GM18909 (cell line): Measurements from ENCODE around the gene SMG6.

Experiments
- ATAC-seq: cut with Tn5 transposase; IDR thresholded peaks from one replicate; pipeline ENCODE4 v1.9.1; 2021; ENCODE audit warnings: mild to moderate bottlenecking; ENCODE audit not compliant: unreplicated experiment, poor library complexity

Gene SMG6

DNA sequence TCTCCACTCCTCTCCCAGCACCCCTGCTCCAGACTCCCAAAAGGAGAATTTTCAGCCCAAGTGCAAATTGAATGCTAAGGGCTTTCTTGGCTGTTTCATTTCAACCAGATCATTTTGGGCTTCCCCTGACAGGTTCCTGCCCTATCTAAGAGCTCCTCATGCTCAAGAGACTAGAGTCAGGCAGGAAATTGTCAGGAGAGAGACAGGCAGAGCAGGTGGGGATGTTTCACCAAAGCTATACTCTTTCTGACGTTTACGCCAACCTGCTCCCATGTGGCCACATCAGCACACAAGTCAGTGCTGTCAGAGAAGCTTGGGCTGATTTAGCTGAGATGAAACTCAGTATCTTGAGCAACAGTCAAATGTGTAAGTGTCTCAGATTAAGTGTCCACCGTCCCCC is 217.3 kb downstream of the SMG6 start:
- no peak for ATAC-seq

DNA sequence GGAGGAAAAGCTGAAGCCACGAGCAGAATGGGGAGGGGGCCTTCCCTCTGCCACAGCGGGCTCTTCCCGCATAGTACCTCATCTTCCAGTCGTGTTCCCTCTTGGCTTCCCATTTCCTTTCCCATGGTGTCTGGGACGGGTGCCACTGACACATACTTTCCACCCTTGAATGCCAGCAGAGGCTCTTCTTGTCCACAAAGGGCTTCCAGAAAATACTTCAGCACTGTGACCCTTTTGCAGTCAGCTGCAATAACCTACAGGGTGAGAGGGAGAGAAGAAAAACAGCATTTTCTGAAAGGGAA is 218.0 kb downstream of the SMG6 start:
- no peak for ATAC-seq

DNA sequence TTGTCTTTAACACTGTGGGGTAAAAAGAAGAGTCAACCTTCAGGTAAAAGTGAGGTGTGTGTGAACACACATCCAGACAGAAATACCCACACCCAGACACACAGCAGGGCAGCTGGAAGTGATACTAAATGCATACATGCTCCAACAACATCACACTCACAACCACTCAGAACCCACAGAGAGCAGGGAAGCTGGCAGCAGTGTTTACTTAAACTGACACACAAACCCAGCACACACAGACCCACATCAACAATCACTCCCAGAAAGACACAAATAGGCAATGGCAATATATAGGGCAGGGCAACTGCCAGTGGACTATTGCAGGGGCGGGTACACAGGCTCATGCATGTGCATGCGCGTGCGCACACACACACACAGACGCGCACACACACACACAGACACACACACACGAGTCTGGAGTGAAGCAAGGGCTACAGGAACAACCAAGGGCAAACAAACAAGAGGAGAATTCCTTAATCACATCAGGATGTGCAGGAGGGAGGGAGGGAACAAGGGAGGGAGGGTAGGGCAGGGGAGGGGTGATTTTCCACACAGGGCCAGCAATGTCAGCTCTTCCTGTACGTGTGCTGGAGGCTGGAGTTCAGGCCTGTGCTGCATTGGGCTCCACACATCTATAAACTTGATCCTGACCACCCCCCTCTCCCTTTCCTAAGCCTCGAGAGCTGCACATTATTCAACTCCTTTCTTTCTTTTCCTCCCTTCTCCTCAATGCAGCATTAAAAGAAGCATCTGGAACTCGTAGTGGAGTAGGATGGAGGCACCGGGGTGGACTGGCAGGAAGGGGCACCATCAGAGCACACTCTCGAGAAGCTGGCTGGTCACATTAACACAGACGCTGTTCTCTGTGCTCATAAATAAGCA is 218.6 kb downstream of the SMG6 start:
- no peak for ATAC-seq

DNA sequence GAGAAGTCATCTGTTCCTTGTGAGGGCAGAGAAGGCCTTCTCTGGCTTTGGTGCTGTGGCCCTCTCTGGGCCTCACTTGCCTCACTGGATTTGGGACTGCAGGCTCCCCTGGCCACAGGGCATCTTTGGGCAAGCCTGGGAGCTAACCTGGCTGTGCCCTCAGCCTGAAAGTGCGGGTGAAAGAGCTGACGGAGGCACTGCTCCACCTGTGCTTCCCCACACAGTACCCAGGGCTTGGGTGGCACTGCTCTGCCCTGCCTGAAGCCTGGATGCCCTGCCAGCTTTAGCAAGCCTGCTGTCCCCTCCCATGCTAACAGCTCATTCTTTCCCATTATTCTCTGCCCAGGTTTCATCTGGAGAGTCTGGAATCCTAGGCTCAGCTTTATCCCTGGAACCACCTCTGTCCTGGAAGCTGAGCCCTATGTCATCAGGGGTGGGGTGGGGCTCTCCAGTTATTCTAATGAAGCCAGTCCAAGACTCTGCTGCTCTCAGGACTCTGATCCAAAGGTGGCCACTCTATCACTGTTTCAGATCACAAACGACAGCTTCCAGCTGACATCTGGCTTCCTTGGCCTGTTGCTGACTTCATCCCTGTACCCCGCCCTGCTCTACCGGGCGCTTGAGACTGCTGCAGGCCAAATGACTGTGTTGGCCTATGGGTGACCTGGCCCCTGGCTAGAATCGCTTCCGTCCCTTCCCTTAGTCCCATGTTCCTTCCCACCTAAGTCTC is 219.4 kb downstream of the SMG6 start:
- peak; percentile 11 for ATAC-seq

DNA sequence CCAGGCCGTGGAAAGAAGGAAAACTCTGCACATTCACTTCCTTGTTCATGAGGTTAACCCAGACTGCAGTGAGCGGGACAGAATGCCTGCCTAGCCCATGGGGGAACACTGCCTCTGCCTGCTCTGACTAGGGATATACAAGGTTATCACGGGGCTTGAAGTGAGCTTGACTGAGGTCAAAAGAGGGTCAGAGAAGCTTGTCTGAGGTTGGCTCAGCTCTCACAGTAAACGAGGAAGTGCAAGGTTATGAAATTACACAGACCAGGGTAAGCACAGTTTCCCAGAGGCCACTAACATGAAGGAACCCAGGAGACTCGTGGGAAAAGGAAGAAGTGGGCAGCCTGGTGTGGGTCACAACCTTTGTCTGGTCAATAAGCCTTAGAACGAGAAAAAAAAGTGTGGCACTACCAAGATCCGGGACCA is 220.0 kb downstream of the SMG6 start:
- ATAC-seq = peak; percentile 51

DNA sequence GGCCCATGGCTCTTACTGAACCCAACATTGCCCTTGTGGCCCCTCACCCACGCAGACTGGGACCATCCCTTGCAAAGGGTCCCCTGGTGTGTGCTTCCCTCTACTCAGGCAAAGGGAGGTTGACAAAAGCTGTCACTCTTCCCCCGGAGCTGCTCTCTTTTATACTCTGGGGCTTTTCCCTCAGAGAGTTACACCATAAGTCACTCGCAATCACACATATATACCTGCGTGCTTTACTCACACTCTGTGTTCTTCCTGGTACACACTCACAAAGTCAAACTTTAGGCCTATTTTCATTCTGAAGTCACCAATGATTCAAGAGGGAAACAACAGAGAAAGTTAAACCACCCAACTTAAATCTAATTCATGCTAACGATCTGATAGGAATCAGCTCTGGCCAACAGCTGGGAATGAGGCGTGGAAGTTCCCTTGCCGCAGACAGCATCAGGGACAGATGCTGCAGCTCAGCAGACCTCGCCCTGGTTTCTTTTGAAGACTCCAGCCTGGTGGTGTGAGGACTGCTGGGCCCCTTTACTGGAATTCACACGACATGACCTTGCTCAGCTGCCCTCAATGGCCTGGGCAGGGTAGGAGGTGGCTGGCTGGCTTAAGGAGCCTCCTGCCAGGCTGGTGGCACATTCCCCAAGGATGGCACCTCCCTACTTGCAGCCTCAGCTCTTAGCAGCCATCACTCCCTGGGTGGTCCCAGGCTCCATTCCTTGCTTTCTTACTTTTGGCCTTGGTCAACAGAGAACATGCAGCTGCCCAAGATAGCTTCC is 221.4 kb downstream of the SMG6 start:
- ATAC-seq = no peak

DNA sequence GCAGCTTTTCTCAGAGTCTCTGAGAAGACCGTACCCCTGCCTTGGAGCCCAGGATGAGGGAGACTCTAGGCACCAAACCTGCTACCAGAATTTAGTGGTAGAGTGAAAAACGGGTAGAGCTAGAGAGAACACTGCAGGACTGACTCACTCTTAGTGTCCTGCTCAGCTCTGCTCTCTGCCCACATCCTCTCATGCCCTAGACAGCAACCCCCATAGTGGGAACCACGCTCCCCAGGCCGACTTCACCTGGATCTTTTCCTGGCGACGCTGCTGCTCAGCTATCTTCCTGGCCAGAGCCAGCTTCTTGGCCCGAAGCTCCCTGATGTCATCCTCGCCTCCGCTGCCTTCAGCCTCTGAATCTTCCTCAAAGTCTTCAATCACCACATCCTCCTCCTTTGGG is 222.0 kb downstream of the SMG6 start:
- no peak for ATAC-seq

DNA sequence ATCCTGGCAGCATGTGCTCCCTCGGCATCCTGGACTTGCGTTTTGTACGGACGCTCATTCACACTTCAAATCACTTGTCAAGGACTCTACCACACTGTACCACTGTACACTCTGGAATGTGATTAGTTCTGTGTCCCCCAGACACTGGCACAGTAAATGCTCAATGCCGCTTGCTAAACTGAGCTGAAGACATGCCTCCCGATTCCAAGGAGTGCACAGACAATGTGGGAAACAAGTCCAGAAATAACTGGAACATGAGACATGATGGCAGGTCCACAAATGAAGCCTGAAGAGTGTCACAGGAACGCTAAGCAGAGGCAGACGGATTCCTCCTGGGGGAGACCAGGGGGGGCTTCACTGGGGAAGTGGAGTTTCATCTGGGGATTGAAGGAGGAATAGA is 226.5 kb downstream of the SMG6 start:
- no peak for ATAC-seq

DNA sequence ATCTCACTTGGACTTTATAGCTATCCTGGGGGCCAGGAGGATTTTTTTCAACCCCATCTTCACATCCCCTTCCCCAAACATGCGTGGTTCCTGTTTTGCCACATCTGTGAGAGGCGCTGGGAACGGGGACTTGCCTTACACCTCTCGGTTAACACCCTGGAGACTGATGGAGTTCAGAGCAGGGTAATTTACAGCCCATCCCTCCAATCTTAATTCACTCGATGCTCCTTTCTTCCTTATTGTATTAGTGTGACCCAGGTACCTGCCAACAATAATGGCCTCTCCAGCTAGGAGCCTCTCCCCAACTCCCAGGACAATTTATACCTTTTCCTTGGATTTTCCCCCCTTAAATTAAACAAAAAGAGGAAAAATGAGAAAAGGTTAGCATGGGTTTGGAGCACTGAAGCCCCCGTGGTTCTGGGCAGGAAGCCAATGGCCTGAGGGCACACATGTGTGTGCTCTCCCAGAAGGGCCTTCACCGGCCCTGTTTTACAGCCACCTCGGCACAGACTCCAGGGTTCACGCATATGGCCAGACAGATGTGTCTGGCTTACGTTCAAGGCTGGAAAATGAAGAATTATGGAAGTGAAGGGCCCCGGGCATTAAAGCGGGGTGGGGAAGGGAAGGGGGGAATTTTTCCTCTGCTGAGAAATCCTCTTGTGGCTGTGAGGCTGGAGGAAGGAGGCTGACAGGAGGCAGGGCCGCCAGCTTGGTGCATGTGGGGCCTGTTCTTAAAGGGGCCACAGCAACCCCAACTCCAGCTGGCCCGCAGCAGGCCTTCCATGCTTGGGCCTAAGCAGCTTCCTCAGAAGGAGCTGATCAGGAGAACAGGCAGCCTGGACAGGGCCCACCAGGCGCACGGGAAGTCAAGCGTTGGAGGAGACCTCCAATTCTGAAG is 227.2 kb downstream of the SMG6 start:
- ATAC-seq = no peak

DNA sequence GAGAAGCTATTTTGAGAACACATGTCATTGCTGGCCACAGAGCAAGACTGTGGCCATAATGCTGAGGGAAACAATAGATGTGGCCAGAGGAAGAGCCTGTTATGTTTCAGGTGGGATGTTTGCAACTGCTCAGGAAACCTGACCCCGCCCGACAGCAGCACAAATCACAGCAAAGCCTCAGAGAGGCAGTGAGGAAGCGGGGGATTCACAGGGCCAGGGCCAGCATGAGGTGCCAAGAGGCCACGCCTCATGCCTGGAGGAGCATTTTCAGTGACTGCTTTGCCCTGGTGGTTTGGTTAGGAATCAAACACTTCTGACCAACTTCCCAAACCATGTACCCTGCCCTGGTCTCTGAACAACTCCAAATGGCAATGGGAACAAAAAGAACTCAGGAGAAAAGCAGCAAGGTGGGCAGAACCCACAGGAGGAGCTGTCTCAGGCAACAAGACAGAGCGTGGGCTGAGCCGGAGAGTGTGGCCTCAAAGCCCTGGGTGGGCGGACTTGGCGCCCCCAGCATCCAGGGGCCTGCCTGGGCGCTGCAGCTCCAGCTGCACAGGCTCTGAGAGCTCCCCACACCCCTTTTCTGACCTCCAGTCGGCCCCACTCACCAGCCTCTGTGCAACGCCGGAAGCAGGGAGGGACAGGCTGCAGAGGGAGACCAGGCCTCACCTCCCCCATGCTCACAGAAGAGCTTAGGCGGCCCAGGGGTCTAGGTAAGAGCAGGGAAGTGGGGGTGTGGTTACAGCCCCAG is 228.1 kb downstream of the SMG6 start:
- no peak for ATAC-seq

DNA sequence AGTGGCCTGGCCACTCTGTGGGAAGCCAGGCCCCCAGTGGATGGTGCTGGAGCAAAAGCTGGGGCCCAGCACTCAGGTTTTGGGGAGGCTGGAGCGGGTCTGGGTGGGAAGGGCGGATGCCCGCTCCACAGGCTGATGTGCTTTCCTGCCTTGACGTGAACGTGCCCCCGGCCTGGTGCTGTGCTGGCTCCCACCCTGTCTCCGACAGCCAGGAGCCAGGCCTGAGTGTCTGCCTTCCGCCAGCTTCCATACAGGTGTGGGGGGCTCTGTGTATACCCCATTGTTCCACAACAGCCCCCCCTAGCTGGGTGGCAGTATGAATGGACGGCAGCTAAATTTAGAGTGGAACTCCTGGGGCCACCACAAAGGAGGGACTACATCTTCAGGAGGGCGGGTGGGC is 228.7 kb downstream of the SMG6 start:
- ATAC-seq = no peak

DNA sequence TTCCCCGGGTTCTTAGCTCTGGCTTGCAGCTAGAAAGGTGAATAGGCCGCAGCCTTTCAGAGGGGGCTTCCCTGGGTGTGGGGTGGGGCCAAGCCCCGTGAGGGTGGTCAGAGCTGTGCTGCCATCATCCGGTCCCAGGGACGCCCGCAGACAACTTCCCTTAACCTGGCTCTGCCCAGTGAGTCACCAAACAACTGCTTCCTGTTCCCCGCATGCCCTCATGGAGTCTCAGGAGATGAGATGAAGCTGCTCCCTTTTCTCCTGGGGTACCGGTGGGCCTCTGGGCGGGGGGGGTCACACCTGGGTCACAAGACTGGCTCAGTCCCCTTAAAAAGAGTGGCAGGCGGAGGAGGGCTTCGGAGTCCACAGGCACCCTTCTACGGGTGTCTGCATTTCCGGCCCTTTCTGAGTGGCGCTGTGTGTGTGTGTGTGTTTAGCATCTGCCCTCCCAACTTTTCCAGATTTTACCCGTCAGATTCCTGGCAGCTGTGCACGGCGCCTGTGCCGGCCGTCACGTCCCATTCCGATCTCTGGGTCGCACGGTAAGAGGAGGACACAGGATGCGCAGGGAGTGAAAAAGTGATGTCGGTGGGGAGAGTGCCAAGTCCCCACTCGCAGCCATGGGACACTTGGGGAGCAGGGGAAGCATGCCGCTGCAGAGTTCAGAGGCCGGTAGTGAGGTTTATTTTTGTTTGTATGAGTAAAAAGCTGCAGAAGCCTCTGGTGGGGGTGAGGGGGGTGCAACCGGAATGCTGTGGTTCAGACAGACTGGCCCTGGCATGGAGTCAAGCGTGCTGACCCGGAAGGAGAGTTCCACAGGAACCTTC is 231.9 kb downstream of the SMG6 start:
- no peak for ATAC-seq

DNA sequence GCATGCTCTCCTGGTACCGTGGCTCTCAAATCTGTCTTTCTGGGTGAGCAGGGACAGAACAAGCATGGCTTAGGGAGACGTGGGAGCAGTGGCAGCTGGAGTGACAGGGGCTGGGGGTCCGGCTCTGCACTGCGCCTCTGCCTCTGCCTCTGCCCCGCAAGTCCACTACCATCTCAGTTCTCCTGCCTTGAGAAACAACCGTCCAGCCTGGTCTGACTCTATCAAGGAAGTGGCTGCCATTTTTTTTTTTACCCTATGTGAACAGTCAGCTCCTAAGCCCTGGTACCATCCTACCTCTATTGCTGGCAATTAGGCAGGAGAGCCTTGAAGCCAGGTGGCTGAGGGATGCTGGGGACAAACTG is 232.6 kb downstream of the SMG6 start:
- ATAC-seq = no peak

DNA sequence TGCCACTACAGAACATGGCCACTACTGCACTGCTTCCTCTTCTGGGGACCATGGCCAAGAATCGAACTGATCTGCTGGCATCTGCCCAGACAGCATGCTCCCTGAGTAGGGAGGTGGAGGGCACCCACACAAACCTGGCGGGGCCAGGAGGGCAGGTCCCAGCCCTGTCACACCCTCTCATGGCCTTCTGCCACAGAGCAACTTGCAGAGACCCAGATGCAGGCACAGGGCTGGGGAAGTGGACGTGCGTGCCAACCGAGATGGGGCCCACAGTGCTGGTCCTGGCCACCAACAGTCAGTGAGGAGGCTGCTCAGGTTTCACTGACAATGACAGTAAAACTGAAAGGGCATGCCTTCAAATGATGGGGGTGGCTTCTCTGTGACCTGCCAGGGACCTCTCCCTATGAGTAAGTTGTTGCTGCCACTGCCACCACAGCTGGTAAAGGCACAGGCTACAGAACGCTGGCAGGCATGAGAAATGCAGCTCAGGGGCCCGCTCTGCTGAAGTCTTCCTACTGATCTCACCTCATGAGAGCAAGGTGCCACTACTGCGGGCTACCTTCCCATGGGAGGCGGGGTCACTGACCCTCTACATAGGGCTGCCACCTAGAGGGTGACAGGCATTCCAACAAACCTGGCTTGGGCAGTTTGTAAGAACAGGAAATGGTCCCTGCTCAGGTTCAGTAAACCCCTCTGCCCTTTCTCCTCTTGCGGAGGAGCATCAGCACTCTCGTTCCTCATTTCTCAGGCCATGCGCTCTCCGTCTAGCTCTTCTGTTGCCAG is 233.2 kb downstream of the SMG6 start:
- peak; percentile 83 for ATAC-seq

DNA sequence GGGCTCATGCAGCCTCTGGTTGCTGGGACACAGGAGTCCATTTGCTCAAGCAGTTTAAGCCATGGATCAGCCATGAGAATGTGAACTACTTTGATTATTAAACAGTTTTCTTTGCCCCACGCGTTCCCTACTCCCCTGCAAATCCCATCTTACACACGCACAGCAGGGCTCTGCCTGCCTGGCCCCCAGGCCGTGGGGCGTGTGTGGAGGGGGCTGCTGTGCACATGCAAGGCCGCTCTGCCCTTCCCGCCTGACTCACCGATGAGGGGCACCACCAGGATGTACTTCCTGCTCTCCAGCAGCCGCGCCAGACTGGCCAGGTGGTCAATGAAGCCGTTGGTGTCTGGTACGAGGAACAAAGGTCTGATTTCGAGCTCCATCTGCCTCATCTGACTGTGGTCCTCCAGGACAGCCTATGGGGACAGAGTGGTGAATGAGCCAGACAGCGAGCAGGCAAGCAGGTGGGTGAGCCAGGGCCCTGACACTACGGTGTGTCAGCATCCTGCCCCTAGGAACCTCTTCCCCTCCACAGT is 235.0 kb downstream of the SMG6 start:
- ATAC-seq = no peak

DNA sequence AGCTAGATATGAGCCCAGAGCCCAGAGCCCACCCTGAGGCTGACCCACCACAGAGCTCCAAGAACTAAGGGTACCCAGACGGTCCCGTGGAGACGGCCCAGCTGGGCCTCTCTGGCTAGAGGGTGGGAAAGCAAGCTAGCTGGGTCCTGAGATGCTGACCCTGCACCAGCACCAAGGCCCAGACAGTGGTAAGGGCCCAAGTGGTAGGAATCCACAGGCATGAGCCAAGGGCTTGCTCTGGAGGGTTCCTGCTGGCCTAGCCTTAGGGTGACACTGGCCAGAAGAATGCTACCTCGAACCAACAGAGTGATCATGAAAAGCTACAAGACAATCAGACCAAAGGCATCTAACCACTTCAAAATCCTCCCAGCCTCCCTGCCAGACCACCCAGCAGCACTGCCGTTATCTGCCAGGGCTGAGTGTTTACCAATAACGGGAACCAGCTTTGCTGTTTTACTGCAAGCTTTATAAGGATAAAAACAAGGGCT is 235.5 kb downstream of the SMG6 start:
- ATAC-seq = no peak

DNA sequence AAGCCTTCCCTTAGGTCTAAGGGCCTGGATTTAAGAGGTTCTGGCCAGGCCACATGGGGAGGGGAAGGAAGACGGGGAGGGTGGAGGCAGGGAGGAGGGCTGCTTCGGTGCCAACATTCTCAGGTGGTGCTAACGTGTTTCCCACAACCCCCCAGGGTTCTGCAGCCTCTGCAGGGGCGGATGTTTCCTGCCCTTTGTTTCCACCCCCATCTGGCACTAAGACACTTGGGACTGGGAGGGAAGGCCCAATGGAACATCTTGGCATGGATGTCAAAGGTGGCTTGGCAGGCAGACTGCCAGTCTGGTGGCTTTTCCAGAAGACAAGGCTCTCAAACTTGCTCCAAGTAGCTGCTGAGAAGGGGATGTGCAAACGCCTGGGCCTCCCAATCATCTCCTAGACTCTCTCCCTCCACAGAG is 236.0 kb downstream of the SMG6 start:
- no peak for ATAC-seq
